OCI-M1 (cell line): ENCODE measurements around the gene PAQR3.

Source experiments
- DNase-seq: peaks from one replicate; lab custom pipeline; 2025; lab: John Stamatoyannopoulos, UW

PAQR3 gene

GRCh38 chr4:78862314-78862737 is 76.9 kb downstream of the PAQR3 start:
- DNase-seq: peak; percentile 15
